ENCODE measurements around the gene OR2F1.
"Not testable (repeated sequence)": the region's sequence is repeated elsewhere in the genome, so short reads cannot be mapped to it uniquely, and the experiment has no call there.

The OR2F1 gene

DNA sequence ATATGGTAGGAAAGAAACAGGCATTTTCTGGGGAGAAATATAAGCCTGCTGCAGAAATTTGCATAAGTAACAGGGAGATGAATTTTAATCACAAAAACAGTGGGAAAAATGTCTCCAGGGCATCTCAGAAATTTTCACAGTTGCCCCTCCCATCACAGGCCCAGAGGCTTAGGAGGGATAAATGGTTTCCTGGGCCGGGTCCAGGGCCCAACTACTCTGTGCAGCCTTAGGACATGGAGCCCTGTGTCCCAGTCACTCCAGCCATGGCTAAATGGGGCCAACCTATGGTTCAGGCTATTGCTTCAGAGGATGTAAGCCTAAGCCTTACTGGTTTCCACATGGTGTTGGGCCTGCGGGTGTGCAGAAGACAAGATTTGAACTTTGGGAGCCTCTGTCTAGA, 54.7 kb downstream of the OR2F1 start:
- Histone ChIP-seq H3K9me3 (no peaks in the 10 kb centered on the region), H3K27me3 (no peaks in the 10 kb centered on the region), H3K27ac (no peak overlapping the region), H3K4me1 (ENCODE audit: control insufficient read depth in 1 of 2, insufficient read depth in 1 of 2, low read depth in 1 of 2, low read length in 1 of 2) (no peaks in the 10 kb centered on the region), H3K36me3 (no peaks in the 10 kb centered on the region), H3K4me3 (ENCODE audit: low read depth in 1 of 2, low read length in 1 of 2) (no peak overlapping the region)
- TF ChIP-seq, protein P1, sequence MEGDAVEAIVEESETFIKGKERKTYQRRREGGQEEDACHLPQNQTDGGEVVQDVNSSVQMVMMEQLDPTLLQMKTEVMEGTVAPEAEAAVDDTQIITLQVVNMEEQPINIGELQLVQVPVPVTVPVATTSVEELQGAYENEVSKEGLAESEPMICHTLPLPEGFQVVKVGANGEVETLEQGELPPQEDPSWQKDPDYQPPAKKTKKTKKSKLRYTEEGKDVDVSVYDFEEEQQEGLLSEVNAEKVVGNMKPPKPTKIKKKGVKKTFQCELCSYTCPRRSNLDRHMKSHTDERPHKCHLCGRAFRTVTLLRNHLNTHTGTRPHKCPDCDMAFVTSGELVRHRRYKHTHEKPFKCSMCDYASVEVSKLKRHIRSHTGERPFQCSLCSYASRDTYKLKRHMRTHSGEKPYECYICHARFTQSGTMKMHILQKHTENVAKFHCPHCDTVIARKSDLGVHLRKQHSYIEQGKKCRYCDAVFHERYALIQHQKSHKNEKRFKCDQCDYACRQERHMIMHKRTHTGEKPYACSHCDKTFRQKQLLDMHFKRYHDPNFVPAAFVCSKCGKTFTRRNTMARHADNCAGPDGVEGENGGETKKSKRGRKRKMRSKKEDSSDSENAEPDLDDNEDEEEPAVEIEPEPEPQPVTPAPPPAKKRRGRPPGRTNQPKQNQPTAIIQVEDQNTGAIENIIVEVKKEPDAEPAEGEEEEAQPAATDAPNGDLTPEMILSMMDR (IDR thresholded peaks at IDR 0.05), result no peak

DNA sequence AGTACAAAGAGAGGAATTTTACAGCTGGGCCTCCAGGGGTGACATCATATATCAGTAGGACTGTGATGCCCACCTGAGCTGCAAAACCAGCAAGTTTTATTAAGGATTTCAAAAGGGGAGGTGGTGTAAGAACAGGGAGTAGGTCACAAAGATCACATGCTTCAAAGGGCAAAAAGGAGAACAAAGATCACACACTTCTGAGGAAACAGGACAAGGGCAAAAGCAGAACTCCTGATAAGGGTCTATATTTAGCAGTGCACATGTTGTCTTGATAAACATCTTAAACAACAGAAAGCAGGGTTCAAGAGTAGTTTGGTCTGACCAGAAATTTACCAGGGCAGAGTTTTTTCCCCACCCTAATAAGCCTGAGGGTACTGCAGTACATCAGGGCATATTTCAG, 55.4 kb downstream of the OR2F1 start:
- not testable (repeated sequence) for H3K36me3 ChIP-seq; H3K9me3 ChIP-seq; H3K4me1 ChIP-seq (ENCODE audit: control insufficient read depth in 1 of 2, insufficient read depth in 1 of 2, low read depth in 1 of 2, low read length in 1 of 2); H3K27me3 ChIP-seq; H3K27ac ChIP-seq; H3K4me3 ChIP-seq (ENCODE audit: low read depth in 1 of 2, low read length in 1 of 2)

DNA sequence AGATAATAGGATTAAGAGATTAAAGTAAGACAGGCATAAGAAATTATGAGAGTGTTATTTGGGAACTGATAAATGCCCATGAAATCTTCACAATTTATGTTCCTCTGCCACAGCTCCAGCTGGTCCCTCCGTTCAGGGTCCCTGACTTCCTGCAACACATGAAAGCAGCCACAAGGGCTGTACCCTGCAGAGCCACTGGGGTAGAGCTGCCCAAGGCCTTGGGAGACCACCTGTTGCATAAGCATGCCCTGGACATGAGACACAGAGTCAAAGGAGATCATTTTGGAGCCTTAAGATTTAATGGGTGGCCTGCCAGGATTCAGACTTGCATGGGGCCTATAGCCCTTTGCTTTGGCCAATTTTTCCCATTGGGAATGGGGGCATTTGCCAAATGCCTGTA, 56.2 kb downstream of the OR2F1 start:
- H3K36me3 ChIP-seq, H3K27ac ChIP-seq: not testable (repeated sequence)

DNA sequence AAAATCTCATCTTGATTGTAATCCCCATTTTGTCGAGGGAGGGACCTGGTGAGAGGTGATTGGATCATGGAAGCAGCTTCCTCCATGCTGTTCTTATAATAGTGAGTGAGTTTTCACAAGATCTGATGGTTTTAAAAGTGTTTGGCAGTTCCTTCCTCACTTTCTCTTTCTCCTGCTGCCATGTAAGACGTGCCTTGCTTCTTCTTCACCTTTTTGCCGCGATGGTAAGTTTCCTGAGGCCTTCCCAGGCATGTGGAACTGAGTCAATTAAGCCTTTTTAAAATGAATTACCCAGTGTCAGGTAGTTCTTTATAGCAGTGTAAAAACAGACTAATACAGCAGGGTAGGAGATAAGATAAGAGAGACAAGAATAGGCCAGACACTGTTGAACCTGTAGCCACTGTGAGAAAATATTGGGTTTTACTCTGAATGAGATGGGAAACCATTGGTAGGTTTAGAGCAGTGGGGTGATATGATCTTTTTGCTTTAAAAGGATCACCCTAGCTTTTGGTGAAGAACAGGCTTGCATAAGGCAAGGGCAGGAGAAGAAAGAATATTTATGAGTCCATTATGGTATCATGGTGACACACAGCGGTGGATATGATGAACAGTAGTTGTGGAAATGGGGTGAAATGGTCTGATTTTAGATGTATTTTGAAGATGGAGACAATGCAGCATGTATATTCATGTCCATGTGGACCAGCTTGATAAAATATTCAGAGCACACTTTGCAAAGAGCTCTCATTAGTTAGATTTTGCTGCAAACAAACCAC, 57.0 kb downstream of the OR2F1 start:
- H3K4me1 ChIP-seq (ENCODE audit: control insufficient read depth in 1 of 2, insufficient read depth in 1 of 2, low read depth in 1 of 2, low read length in 1 of 2), result no peaks in the 10 kb centered on the region
- no peaks in the 10 kb centered on the region for H3K27me3 ChIP-seq
- H3K9me3 ChIP-seq, result no peaks in the 10 kb centered on the region
- H3K4me3 ChIP-seq (ENCODE audit: low read depth in 1 of 2, low read length in 1 of 2), result no peak overlapping the region
- H3K36me3 ChIP-seq, result no peaks in the 10 kb centered on the region
- TF ChIP-seq, protein P1 (IDR thresholded peaks at IDR 0.05), result no peak
- H3K27ac ChIP-seq, result no peak overlapping the region

More for the DNA sequence above, 56.2 kb downstream of the OR2F1 start:
- not testable (repeated sequence) for H3K27me3 ChIP-seq; H3K4me1 ChIP-seq (ENCODE audit: control insufficient read depth in 1 of 2, insufficient read depth in 1 of 2, low read depth in 1 of 2, low read length in 1 of 2); H3K4me3 ChIP-seq (ENCODE audit: low read depth in 1 of 2, low read length in 1 of 2); H3K9me3 ChIP-seq

All from neutrophil (primary cell).